HAP-1 (cell line): ENCODE measurements around the gene C14orf180.
"Not testable (repeated sequence)": the region's sequence is repeated elsewhere in the genome, so short reads cannot be mapped to it uniquely, and the experiment has no call there.

Experiments used
- DNase-seq, 2 experiments: peaks; one replicate each; pipeline ENCODE4 v3.0.0-alpha.2; 2016 to 2020; ENCODE audit warnings: low spot score in 2 of 2
- H3K27me3 ChIP-seq: fragments of 250-450 bp; sonication (Bioruptor Pico); 2 replicates; pipeline ENCODE4 v1.5.1; 2020; ENCODE audit warnings: low read depth, mild to moderate bottlenecking, moderate library complexity
- H3K36me3 ChIP-seq: fragments of 250-450 bp; sonication (Bioruptor Pico); replicated peaks from 2 replicates; pipeline ENCODE4 v1.5.1; 2020; ENCODE audit warnings: mild to moderate bottlenecking
- H3K4me1 ChIP-seq: fragments of 250-450 bp; sonication (Bioruptor Pico); 2 replicates; pipeline ENCODE4 v1.5.1; 2020; ENCODE audit warnings: mild to moderate bottlenecking
- H3K4me3 ChIP-seq: fragments of 250-450 bp; sonication (Bioruptor Pico); 2 replicates; pipeline ENCODE4 v1.5.1; 2020; ENCODE audit warnings: mild to moderate bottlenecking, moderate library complexity
- H3K9me3 ChIP-seq: fragments of 250-450 bp; sonication (Bioruptor Pico); 2 replicates; pipeline ENCODE4 v1.5.1; 2020; ENCODE audit warnings: mild to moderate bottlenecking, moderate library complexity
- in situ Hi-C: fragments of 300-500 bp; cut with MboI; formaldehyde crosslinking; loops from 3 replicates; pipeline ENCODE4 v1.14.3; 2020; ENCODE audit warnings: low sequenced_read_pairs, inconsistent platforms, mixed read lengths

Gene C14orf180

GRCh38 chr14:104634886-104635570 is 55.5 kb downstream of the C14orf180 start:
- H3K27me3 ChIP-seq, result peaks cover 22% of the 10 kb centered on the region
- in situ Hi-C loops, result no loop called here
- H3K4me3 ChIP-seq, result no peak overlapping the region
- H3K4me1 ChIP-seq, result no peaks in the 10 kb centered on the region
- H3K9me3 ChIP-seq, result no peaks in the 10 kb centered on the region
- H3K36me3 ChIP-seq, result no peaks in the 10 kb centered on the region
- DNase-seq, result no peak

GRCh38 chr14:104635717-104636116 is 56.2 kb downstream of the C14orf180 start:
- DNase-seq, result no peak
- H3K36me3 ChIP-seq, result no peaks in the 10 kb centered on the region
- no peak overlapping the region for H3K4me3 ChIP-seq
- H3K27me3 ChIP-seq, result peaks cover 20% of the 10 kb centered on the region
- H3K4me1 ChIP-seq, result no peaks in the 10 kb centered on the region
- no peaks in the 10 kb centered on the region for H3K9me3 ChIP-seq
- in situ Hi-C loops, result no loop called here

- in situ Hi-C loops, result no loop called here
- H3K9me3 ChIP-seq, result no peaks in the 10 kb centered on the region
- H3K4me1 ChIP-seq, result no peaks in the 10 kb centered on the region
- no peaks in the 10 kb centered on the region for H3K36me3 ChIP-seq
- no peak for DNase-seq
- peaks cover 19% of the 10 kb centered on the region for H3K27me3 ChIP-seq
- no peak overlapping the region for H3K4me3 ChIP-seq
Observed at GRCh38 chr14:104636131-104636530, 56.6 kb downstream of the C14orf180 start.

- H3K4me3 ChIP-seq, DNase-seq: not testable (repeated sequence)
Observed at GRCh38 chr14:104636846-104637545, 57.4 kb downstream of the C14orf180 start.

GRCh38 chr14:104637546-104638003 is 58.0 kb downstream of the C14orf180 start:
- Histone ChIP-seq H3K4me1 (no peaks in the 10 kb centered on the region), H3K4me3 (no peak overlapping the region), H3K36me3 (no peaks in the 10 kb centered on the region), H3K27me3 (peaks cover 19% of the 10 kb centered on the region), H3K9me3 (no peaks in the 10 kb centered on the region)
- DNase-seq, result no peak
- in situ Hi-C loops, result no loop called here

More at GRCh38 chr14:104636846-104637545, 57.4 kb downstream of the C14orf180 start:
- peaks cover 19% of the 10 kb centered on the region for H3K27me3 ChIP-seq
- in situ Hi-C loops, H3K4me1 ChIP-seq, H3K36me3 ChIP-seq, H3K9me3 ChIP-seq: not testable (repeated sequence)

- Histone ChIP-seq H3K36me3 (no peaks in the 10 kb centered on the region), H3K9me3 (no peaks in the 10 kb centered on the region), H3K27me3 (peaks cover 19% of the 10 kb centered on the region), H3K4me3 (no peak overlapping the region), H3K4me1 (no peaks in the 10 kb centered on the region)
- no peak for DNase-seq
- in situ Hi-C loops, result no loop called here
Observed at GRCh38 chr14:104638190-104638589, 58.6 kb downstream of the C14orf180 start.

GRCh38 chr14:104638927-104639450 is 59.4 kb downstream of the C14orf180 start:
- Histone ChIP-seq H3K4me1 (no peaks in the 10 kb centered on the region), H3K27me3 (peaks cover 19% of the 10 kb centered on the region), H3K9me3 (no peaks in the 10 kb centered on the region), H3K36me3 (no peaks in the 10 kb centered on the region), H3K4me3 (no peak overlapping the region)
- DNase-seq, result no peak
- in situ Hi-C loops, result no loop called here

- in situ Hi-C loops, result no loop called here
- no peaks in the 10 kb centered on the region for H3K4me1 ChIP-seq
- H3K36me3 ChIP-seq, result no peaks in the 10 kb centered on the region
- peaks cover 19% of the 10 kb centered on the region for H3K27me3 ChIP-seq
- DNase-seq, result no peak
- H3K9me3 ChIP-seq, result no peaks in the 10 kb centered on the region
- H3K4me3 ChIP-seq, result no peak overlapping the region
Observed at GRCh38 chr14:104639471-104639870, 59.9 kb downstream of the C14orf180 start.
